Hepatocyte (in vitro differentiated cells): Measurements from ENCODE around the gene MYO1D. TPM values are rescaled to one million over a fixed set of nuclear protein-coding genes. Genes with fewer than 3 reads are reported as not detected.
"Not testable (repeated sequence)": the region's sequence is repeated elsewhere in the genome, so short reads cannot be mapped to it uniquely, and the experiment has no call there.

ENCODE experiments used
- DNase-seq: peaks from one replicate; pipeline ENCODE4 v3.0.0-alpha.2; 2016; ENCODE audit warnings: low spot score
- H2AFZ ChIP-seq: fragments of 200-600 bp; sonication (generic); 2 replicates; pipeline ENCODE4 v1.6.0; 2016; ENCODE audit warnings: antibody characterized with exemption, mild to moderate bottlenecking
- H3K27ac ChIP-seq: fragments of 200-600 bp; sonication (generic); 2 replicates; pipeline ENCODE4 v1.5.1; 2016; ENCODE audit warnings: mild to moderate bottlenecking
- H3K27me3 ChIP-seq: fragments of 200-600 bp; sonication (generic); 2 replicates; pipeline ENCODE4 v1.6.1; 2016
- H3K36me3 ChIP-seq: fragments of 200-600 bp; sonication (generic); replicated peaks from 2 replicates; pipeline ENCODE4 v1.5.1; 2016; ENCODE audit warnings: low read depth; ENCODE audit not compliant: insufficient read depth
- H3K4me1 ChIP-seq: fragments of 200-600 bp; sonication (generic); 2 replicates; pipeline ENCODE4 v1.5.1; 2016; ENCODE audit warnings: mild to moderate bottlenecking, moderate library complexity; ENCODE audit not compliant: insufficient read depth
- H3K4me2 ChIP-seq: fragments of 200-600 bp; sonication (generic); 2 replicates; pipeline ENCODE4 v1.6.0; 2016
- H3K4me3 ChIP-seq: fragments of 200-600 bp; sonication (generic); 2 replicates; pipeline ENCODE4 v1.5.1; 2016; ENCODE audit warnings: mild to moderate bottlenecking
- H3K79me2 ChIP-seq: fragments of 200-600 bp; sonication (generic); 2 replicates; pipeline ENCODE4 v1.6.0; 2017; ENCODE audit warnings: mild to moderate bottlenecking
- H3K9me2 ChIP-seq: fragments of 200-600 bp; sonication (generic); replicated peaks from 2 replicates; pipeline ENCODE4 v1.6.0; 2017; ENCODE audit warnings: mild to moderate bottlenecking; ENCODE audit not compliant: insufficient read depth
- H3K9me3 ChIP-seq: fragments of 200-600 bp; sonication (generic); 2 replicates; pipeline ENCODE4 v1.5.1; 2016; ENCODE audit warnings: low read depth, mild to moderate bottlenecking
- H4K20me1 ChIP-seq: fragments of 200-600 bp; sonication (generic); 2 replicates; pipeline ENCODE4 v1.6.0; 2016; ENCODE audit warnings: mild to moderate bottlenecking; ENCODE audit not compliant: insufficient read depth, poor library complexity, severe bottlenecking
- CTCF ChIP-seq: fragments of 200-600 bp; sonication (generic); IDR thresholded peaks from 2 replicates; pipeline ENCODE4 v1.5.1; 2016; ENCODE audit warnings: antibody characterized with exemption, mild to moderate bottlenecking; ENCODE audit not compliant: poor library complexity
- EZH2 ChIP-seq: fragments of 200-600 bp; sonication (generic); IDR thresholded peaks from 2 replicates; pipeline ENCODE4 v1.6.1; 2016; ENCODE audit warnings: antibody characterized with exemption, mild to moderate bottlenecking, borderline replicate concordance
- EZH2phosphoT487 ChIP-seq: fragments of 200-600 bp; sonication (generic); IDR thresholded peaks from one replicate; pipeline ENCODE4 v1.6.1; 2018; ENCODE audit warnings: antibody characterized with exemption, mild to moderate bottlenecking, low read depth, moderate library complexity; ENCODE audit not compliant: unreplicated experiment, severe bottlenecking
- WGBS: methylation state at CpG from one replicate; pipeline ENCODE4 v1.1.6; 2016; ENCODE audit warnings: low lambda C conversion rate; ENCODE audit errors: missing lambda C conversion rate; 5-methylcytosine and 5-hydroxymethylcytosine counted together
- polyA plus RNA-seq: library from polyadenylated mRNA; unstranded; fragments of >200 nt; fragmentation: Nextera tagmentation; extraction: Ambion mirVana; gene quantifications from 2 replicates; pipeline ENCODE4 v1.2.1, GENCODE V29; 2016
- total RNA-seq: library from RNA; depleted of rRNA; stranded (reverse); fragments of >200 nt; gene quantifications from 2 replicates; pipeline ENCODE4 v1.2.3, GENCODE V29; 2014

MYO1D gene
- total and polyA plus RNA-seq, 2 experiments from 2014 or later, result 36.2 to 89.0 TPM

DNA sequence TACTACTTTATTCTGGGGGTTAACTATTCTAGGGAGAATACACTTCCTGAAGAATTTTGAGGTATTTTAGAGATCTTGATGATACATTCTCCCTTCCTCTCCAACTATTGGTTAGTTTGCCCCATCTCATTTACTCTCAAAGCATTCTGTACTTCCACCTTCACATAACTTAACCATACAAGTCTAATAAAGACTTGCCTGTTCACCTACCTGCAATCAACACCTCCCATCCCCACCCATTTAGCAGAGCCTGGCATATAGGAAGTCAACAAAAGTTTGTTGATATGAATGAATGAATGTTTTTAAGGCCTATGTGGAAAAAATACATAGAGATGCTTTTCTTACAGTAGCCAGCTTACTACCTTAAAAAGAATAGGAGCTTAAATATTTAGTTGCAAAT lies 50.8 kb downstream of the MYO1D start:
- H3K9me3 ChIP-seq, result no peaks in the 10 kb centered on the region
- no peaks in the 10 kb centered on the region for H3K36me3 ChIP-seq
- TF ChIP-seq EZH2 (no peak), CTCF (no peak), EZH2phosphoT487 (no peak)
- no peak overlapping the region for H3K4me2 ChIP-seq
- no peak for DNase-seq
- H3K27me3 ChIP-seq, result no peaks in the 10 kb centered on the region
- no peaks in the 10 kb centered on the region for H4K20me1 ChIP-seq
- H3K27ac ChIP-seq, result no peak overlapping the region
- H3K4me1 ChIP-seq, result peaks cover 14% of the 10 kb centered on the region
- no peak overlapping the region for H2AFZ ChIP-seq
- no peak overlapping the region for H3K4me3 ChIP-seq
- peaks cover 49% of the 10 kb centered on the region for H3K79me2 ChIP-seq
- no peaks in the 10 kb centered on the region for H3K9me2 ChIP-seq

- WGBS, result 90% methylated on average over 3 of the region's 3 CpGs
These were observed 52.6 kb downstream of the MYO1D start for GRCh38 chr17:32824334-32824733.

DNA sequence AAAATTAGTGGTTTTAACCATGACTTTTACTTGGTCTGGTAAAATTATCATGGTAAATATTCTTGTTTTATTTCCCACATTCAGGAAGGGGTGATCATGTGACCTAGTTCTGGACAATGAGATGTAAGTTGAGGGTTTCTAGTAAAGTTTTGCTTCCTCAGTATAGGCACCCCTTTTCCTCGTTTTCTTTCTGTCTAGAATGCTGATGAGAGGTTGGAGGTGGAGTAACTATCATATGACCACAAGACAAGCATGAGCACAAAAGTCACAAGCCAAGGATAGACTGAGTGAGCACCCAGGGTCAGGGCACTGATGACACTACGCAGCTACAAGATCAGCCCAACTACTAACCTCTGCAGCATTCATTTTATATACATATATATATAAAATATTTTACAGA lies 53.9 kb downstream of the MYO1D start:
- Histone ChIP-seq H3K79me2 (peaks cover 29% of the 10 kb centered on the region), H2AFZ (no peak overlapping the region), H3K27me3 (no peaks in the 10 kb centered on the region), H3K4me1 (peaks cover 4% of the 10 kb centered on the region), H3K4me2 (peak overlapping the region; percentile 69), H3K9me3 (no peaks in the 10 kb centered on the region), H4K20me1 (no peaks in the 10 kb centered on the region), H3K36me3 (no peaks in the 10 kb centered on the region), H3K27ac (peak overlapping the region; percentile 48), H3K9me2 (no peaks in the 10 kb centered on the region), H3K4me3 (no peak overlapping the region)
- TF ChIP-seq EZH2, result no peak
- no peak for TF ChIP-seq EZH2phosphoT487
- TF ChIP-seq CTCF, result no peak
- WGBS, result 75% methylated on average over 2 of the region's 2 CpGs
- DNase-seq, result peak; percentile 10

More at GRCh38 chr17:32824334-32824733, 52.6 kb downstream of the MYO1D start:
- H3K9me2 ChIP-seq, result no peaks in the 10 kb centered on the region
- H3K36me3 ChIP-seq, result no peaks in the 10 kb centered on the region
- H3K79me2 ChIP-seq, result peaks cover 34% of the 10 kb centered on the region
- TF ChIP-seq CTCF (no peak), EZH2phosphoT487 (no peak), EZH2 (no peak)
- DNase-seq, result no peak
- H4K20me1 ChIP-seq, result no peaks in the 10 kb centered on the region
- no peak overlapping the region for H3K4me3 ChIP-seq
- H2AFZ ChIP-seq, result no peak overlapping the region
- no peak overlapping the region for H3K4me2 ChIP-seq
- H3K27me3 ChIP-seq, result no peaks in the 10 kb centered on the region
- peaks cover 13% of the 10 kb centered on the region for H3K4me1 ChIP-seq
- no peaks in the 10 kb centered on the region for H3K9me3 ChIP-seq
- H3K27ac ChIP-seq, result no peak overlapping the region

DNA sequence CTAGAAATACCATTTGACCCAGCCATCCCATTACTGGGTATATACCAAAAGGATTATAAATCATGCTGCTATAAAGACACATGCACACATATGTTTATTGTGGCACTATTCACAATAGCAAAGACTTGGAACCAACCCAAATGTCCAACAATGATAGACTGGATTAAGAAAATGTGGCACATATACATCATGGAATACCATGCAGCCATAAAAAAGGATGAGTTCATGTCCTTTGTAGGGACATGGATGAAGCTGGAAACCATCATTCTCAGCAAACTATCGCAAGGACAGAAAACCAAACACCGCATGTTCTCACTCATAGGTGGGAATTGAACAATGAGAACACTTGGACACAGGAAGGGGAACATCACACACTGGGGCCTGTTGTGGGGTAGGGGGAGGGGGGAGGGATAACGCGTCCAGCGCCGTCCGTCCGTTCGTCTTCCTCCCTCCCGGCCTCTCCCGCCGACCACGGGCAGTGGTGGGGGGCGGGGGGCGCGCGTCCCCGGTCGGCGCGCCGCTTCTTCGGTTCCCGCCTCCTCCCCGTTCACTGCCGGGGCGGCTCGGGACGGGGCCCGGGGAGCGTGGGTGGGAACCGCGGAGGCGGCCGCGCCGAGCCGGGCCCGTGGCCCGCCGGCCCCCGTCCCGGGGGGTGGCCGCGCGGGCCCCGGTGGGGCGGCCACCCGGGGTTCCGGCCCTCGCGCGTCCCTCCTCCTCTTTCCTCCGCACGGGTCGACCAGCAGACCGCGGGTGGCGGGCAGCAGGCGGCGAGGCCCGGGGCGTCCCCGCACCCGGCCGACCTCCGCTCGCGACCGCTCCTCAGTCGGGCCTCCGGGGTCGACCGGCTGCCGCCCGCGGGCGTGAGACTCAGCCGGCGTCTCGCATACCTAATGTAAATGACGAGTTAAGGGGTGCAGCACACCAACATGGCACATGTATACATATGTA lies 54.7 kb downstream of the MYO1D start:
- H3K9me3 ChIP-seq, H2AFZ ChIP-seq, H4K20me1 ChIP-seq, H3K36me3 ChIP-seq, H3K4me3 ChIP-seq, H3K4me1 ChIP-seq, H3K27me3 ChIP-seq, H3K9me2 ChIP-seq: not testable (repeated sequence)
- peak; percentile 16 for DNase-seq
- peak overlapping the region; percentile 48 for H3K27ac ChIP-seq
- H3K79me2 ChIP-seq, result peaks cover 28% of the 10 kb centered on the region
- H3K4me2 ChIP-seq, result peak overlapping the region; percentile 69
- 50% methylated on average over 26 of the region's 82 CpGs for WGBS
